Astrocyte of the cerebellum (primary cell): ENCODE results near the gene APBB1IP.
"Not testable (repeated sequence)": the region's sequence is repeated elsewhere in the genome, so short reads cannot be mapped to it uniquely, and the experiment has no call there.

ENCODE experiments used
- DNase-seq: peaks from one replicate; pipeline ENCODE4 v3.0.0-alpha.2; 2011; ENCODE audit warnings: low read depth
- H3K4me3 ChIP-seq: 2 replicates; pipeline ENCODE4 v1.5.1; 2011; ENCODE audit warnings: mild to moderate bottlenecking, low read depth, low read length, moderate library complexity
- CTCF ChIP-seq: IDR thresholded peaks from 2 replicates; pipeline ENCODE4 v1.5.1; 2012; ENCODE audit warnings: low read length, low read depth, moderate library complexity, mild to moderate bottlenecking; ENCODE audit errors: missing control alignments
- in situ Hi-C: cut with HindIII; loops from 2 replicates; pipeline ENCODE4 v1.10.0; 2017; ENCODE audit warnings: low sequenced_read_pairs

Gene APBB1IP

GRCh38 chr10:26606389-26606877, 168.3 kb downstream of the APBB1IP start:
- TF ChIP-seq CTCF = peak; percentile 47
- DNase-seq, in situ Hi-C loops, H3K4me3 ChIP-seq: not testable (repeated sequence)

GRCh38 chr10:26612151-26612915, 174.2 kb downstream of the APBB1IP start:
- TF ChIP-seq CTCF = no peak
- no peak overlapping the region for H3K4me3 ChIP-seq
- in situ Hi-C loops = no loop called here
- DNase-seq = no peak
